Keratinocyte (primary cell): ENCODE results near the gene ZNF343. TPM values are rescaled to one million over a fixed set of nuclear protein-coding genes. Genes with fewer than 3 reads are reported as not detected.

Source experiments
- DNase-seq: peaks from one replicate; pipeline ENCODE4 v3.0.0-alpha.2; 2011; ENCODE audit warnings: low read depth, missing footprints, low spot score
- FAIRE-seq: peaks from 2 replicates; lab custom pipeline; 2011; peaks lifted over from hg19 to GRCh38; lab: Jason Lieb, UNC
- H2AFZ ChIP-seq: 2 replicates; pipeline ENCODE4 v1.6.0; 2012; ENCODE audit warnings: low read length, control low read depth, inconsistent platforms; ENCODE audit not compliant: control insufficient read depth
- H3K27ac ChIP-seq: 2 replicates; pipeline ENCODE4 v1.5.1; 2011; ENCODE audit warnings: low read length; ENCODE audit not compliant: control insufficient read depth, insufficient read depth
- H3K27me3 ChIP-seq: 3 replicates; pipeline ENCODE4 v1.6.0; 2011; ENCODE audit warnings: low read length; ENCODE audit not compliant: control insufficient read depth, insufficient read depth; ENCODE audit errors: extremely low read depth
- H3K36me3 ChIP-seq, 2 experiments: 2 replicates in 1 of 2; 3 replicates in 1 of 2; pipeline ENCODE4 v1.5.1; 2011; ENCODE audit warnings: low read length in 2 of 2, mild to moderate bottlenecking in 1 of 2; ENCODE audit not compliant: control insufficient read depth in 2 of 2, insufficient read depth in 2 of 2; ENCODE audit errors: extremely low read depth in 1 of 2
- H3K4me1 ChIP-seq: 3 replicates; pipeline ENCODE4 v1.5.1; 2011; ENCODE audit warnings: low read length; ENCODE audit not compliant: control insufficient read depth, insufficient read depth; ENCODE audit errors: extremely low read depth
- H3K4me2 ChIP-seq: 3 replicates; pipeline ENCODE4 v1.6.0; 2011; ENCODE audit warnings: low read depth, low read length; ENCODE audit not compliant: control insufficient read depth, insufficient read depth; ENCODE audit errors: extremely low read depth
- H3K4me3 ChIP-seq, 3 experiments: fragments of 200-600 bp in 1 of 3; sonication (generic) in 1 of 3; 2 replicates in 2 of 3; 3 replicates in 1 of 3; pipeline ENCODE4 v1.5.1; 2011 to 2016; ENCODE audit warnings: low read length in 3 of 3, mild to moderate bottlenecking in 3 of 3, control low read depth in 2 of 3, inconsistent platforms in 1 of 3, low read depth in 1 of 3, mixed read lengths in 1 of 3, mixed run types in 1 of 3, moderate library complexity in 1 of 3; ENCODE audit not compliant: control insufficient read depth in 2 of 3, insufficient read depth in 2 of 3; ENCODE audit errors: extremely low read depth in 1 of 3
- H3K79me2 ChIP-seq: 2 replicates; pipeline ENCODE4 v1.6.0; 2012; ENCODE audit warnings: low read length; ENCODE audit not compliant: control insufficient read depth, insufficient read depth
- H3K9ac ChIP-seq: 3 replicates; pipeline ENCODE4 v1.6.0; 2011; ENCODE audit warnings: low read length; ENCODE audit not compliant: control insufficient read depth, insufficient read depth; ENCODE audit errors: extremely low read depth
- H3K9me1 ChIP-seq: 3 replicates; pipeline ENCODE4 v1.6.0; 2011; ENCODE audit warnings: low read length; ENCODE audit not compliant: control insufficient read depth, insufficient read depth; ENCODE audit errors: extremely low read depth
- H3K9me3 ChIP-seq: 2 replicates; pipeline ENCODE4 v1.5.1; 2012; ENCODE audit warnings: low read depth, low read length; ENCODE audit not compliant: control insufficient read depth
- H4K20me1 ChIP-seq: 3 replicates; pipeline ENCODE4 v1.6.0; 2011; ENCODE audit warnings: low read length; ENCODE audit not compliant: control insufficient read depth, insufficient read depth; ENCODE audit errors: extremely low read depth
- CTCF ChIP-seq, 3 experiments: IDR thresholded peaks in 1 of 3; conservative IDR thresholded peaks in 1 of 3; optimal IDR thresholded peaks in 1 of 3; 2 replicates in 2 of 3; 3 replicates in 1 of 3; pipeline versions ENCODE3 to v1.5.1; 2011; ENCODE audit warnings: low read length in 3 of 3, mild to moderate bottlenecking in 3 of 3, moderate library complexity in 2 of 3, control low read depth in 1 of 3, inconsistent platforms in 1 of 3; ENCODE audit not compliant: insufficient read depth in 2 of 3; ENCODE audit errors: extremely low read depth in 1 of 3
- EZH2 ChIP-seq: IDR thresholded peaks from one replicate; pipeline ENCODE4 v1.6.1; 2012; ENCODE audit warnings: inconsistent platforms, mild to moderate bottlenecking, low read length, moderate library complexity
- dilution Hi-C: fragments of 300-500 bp; cut with MboI; formaldehyde crosslinking; loops from one replicate; pipeline ENCODE4 v1.7.0; 2020; ENCODE audit warnings: low sequenced_read_pairs; ENCODE audit not compliant: extremely low pct_ligation_motif_present
- polyA plus RNA-seq, 5 experiments: library from polyadenylated mRNA; depleted of rRNA in 3 of 5; stranded (reverse) in 3 of 5; stranded (forward) in 1 of 5; unstranded in 1 of 5; fragments of >200 nt; gene quantifications; 1 replicate in 1 of 5; 2 replicates in 3 of 5; 3 replicates in 1 of 5; pipeline versions ENCODE4 v1.2.1 to v1.2.3, GENCODE V29; 2011 to 2012; ENCODE audit warnings: missing spikeins in 2 of 5, low read depth in 1 of 5, low replicate concordance in 1 of 5

The ZNF343 gene
- polyA plus RNA-seq, 1 donor (not counting 4 experiments of a cell fraction or from before 2014, with no cell fraction given) = 11.7 TPM

- Histone ChIP-seq H3K9me3 (no peaks in the 10 kb centered on the region), H2AFZ (no peak overlapping the region), H3K9me1 (no peaks in the 10 kb centered on the region), H3K4me3 (no peak overlapping the region), H3K36me3 (no peaks in the 10 kb centered on the region), H3K4me1 (no peaks in the 10 kb centered on the region), H3K79me2 (no peaks in the 10 kb centered on the region), H3K4me2 (no peak overlapping the region), H4K20me1 (no peaks in the 10 kb centered on the region), H3K27me3 (no peaks in the 10 kb centered on the region), H3K27ac (no peak overlapping the region), H3K9ac (no peak overlapping the region)
- dilution Hi-C loops = no loop called here
- no peak for FAIRE-seq
- TF ChIP-seq CTCF (optimal IDR thresholded peaks at IDR 0.05 in 1 of 3, IDR thresholded peaks at IDR 0.05 in 1 of 3, conservative IDR thresholded peaks at IDR 0.05 in 1 of 3; ENCODE audit: extremely low read depth in 1 of 3, insufficient read depth in 2 of 3, low read length in 3 of 3) (no peak), EZH2 (no peak)
- no peak for DNase-seq
Observed at GRCh38 chr20:2515203-2515602, 6.5 kb upstream of the ZNF343 start.

GRCh38 chr20:2509794-2510193 is 1.1 kb upstream of the ZNF343 start:
- Histone ChIP-seq H3K4me3 (peak overlapping the region in 2 of 3 experiments; percentile 77 to 98), H3K9me3 (no peaks in the 10 kb centered on the region), H3K27ac (no peak overlapping the region), H3K27me3 (no peaks in the 10 kb centered on the region), H3K79me2 (peaks cover 19% of the 10 kb centered on the region), H3K4me1 (peaks cover 11% of the 10 kb centered on the region), H4K20me1 (no peaks in the 10 kb centered on the region), H2AFZ (no peak overlapping the region), H3K9ac (no peak overlapping the region), H3K9me1 (no peaks in the 10 kb centered on the region), H3K36me3 (no peaks in the 10 kb centered on the region), H3K4me2 (peak overlapping the region; percentile 74)
- dilution Hi-C loops = no loop called here
- no peak for DNase-seq
- FAIRE-seq = no peak
- TF ChIP-seq CTCF (optimal IDR thresholded peaks at IDR 0.05 in 1 of 3, IDR thresholded peaks at IDR 0.05 in 1 of 3, conservative IDR thresholded peaks at IDR 0.05 in 1 of 3; ENCODE audit: extremely low read depth in 1 of 3, insufficient read depth in 2 of 3, low read length in 3 of 3) (no peak), EZH2 (no peak)
